ENCODE results near the gene ADK.

DNA sequence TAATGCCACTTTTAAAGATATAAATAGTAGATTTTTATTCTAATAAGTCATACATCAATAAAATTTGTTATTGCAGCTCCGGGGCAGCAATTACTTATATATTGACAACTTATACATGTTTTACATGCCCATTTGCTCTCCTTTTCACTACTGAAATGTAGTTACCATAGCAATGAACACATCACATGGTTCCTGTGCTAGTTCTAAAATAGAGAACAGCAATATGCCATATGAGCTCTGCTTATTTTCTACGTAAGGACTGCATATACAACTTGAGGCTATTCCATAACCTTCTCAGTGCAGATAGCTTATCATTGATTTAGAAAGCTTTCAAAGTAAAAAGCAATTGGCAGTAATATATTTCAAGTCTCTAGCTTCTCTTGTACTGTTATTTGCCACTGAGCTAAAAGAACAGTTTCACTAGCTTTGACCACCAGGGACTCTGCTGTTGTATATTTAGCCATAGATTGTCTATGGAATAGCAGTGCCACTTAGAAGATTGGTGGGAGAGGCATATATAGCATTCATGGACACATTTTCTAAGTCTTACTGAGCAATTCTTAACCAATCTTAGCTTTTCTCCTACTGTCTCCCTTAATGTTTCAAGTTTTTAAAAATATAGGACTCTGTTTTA is 405.2 kb downstream of the ADK start:
- TF ChIP-seq POLR2A (IDR thresholded peaks at IDR 0.05; ENCODE audit: low read depth, low read length): no peak
- TF ChIP-seq, protein P1, sequence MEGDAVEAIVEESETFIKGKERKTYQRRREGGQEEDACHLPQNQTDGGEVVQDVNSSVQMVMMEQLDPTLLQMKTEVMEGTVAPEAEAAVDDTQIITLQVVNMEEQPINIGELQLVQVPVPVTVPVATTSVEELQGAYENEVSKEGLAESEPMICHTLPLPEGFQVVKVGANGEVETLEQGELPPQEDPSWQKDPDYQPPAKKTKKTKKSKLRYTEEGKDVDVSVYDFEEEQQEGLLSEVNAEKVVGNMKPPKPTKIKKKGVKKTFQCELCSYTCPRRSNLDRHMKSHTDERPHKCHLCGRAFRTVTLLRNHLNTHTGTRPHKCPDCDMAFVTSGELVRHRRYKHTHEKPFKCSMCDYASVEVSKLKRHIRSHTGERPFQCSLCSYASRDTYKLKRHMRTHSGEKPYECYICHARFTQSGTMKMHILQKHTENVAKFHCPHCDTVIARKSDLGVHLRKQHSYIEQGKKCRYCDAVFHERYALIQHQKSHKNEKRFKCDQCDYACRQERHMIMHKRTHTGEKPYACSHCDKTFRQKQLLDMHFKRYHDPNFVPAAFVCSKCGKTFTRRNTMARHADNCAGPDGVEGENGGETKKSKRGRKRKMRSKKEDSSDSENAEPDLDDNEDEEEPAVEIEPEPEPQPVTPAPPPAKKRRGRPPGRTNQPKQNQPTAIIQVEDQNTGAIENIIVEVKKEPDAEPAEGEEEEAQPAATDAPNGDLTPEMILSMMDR (conservative IDR thresholded peaks at IDR 0.05; ENCODE audit: low read depth, low read length): no peak
- no peak for TF ChIP-seq MXI1 (IDR thresholded peaks at IDR 0.05; ENCODE audit: borderline replicate concordance, low read depth, low read length)
- no peak for TF ChIP-seq RFX5 (IDR thresholded peaks at IDR 0.05; ENCODE audit: low read depth, low read length)
- no peak for TF ChIP-seq RCOR1 (IDR thresholded peaks at IDR 0.05; ENCODE audit: insufficient replicate concordance, low read length)
- no peak for TF ChIP-seq MAFK (IDR thresholded peaks at IDR 0.05; ENCODE audit: low read depth, low read length)
- no peak for TF ChIP-seq BHLHE40 (IDR thresholded peaks at IDR 0.05; ENCODE audit: low read depth, low read length)
- TF ChIP-seq, protein P2, sequence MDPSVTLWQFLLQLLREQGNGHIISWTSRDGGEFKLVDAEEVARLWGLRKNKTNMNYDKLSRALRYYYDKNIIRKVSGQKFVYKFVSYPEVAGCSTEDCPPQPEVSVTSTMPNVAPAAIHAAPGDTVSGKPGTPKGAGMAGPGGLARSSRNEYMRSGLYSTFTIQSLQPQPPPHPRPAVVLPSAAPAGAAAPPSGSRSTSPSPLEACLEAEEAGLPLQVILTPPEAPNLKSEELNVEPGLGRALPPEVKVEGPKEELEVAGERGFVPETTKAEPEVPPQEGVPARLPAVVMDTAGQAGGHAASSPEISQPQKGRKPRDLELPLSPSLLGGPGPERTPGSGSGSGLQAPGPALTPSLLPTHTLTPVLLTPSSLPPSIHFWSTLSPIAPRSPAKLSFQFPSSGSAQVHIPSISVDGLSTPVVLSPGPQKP (IDR thresholded peaks at IDR 0.05; ENCODE audit: borderline replicate concordance, low read depth, low read length): no peak
- TF ChIP-seq RAD21 (IDR thresholded peaks at IDR 0.05; ENCODE audit: low read length): no peak
- no peak for TF ChIP-seq CEBPB (IDR thresholded peaks at IDR 0.05; ENCODE audit: low read depth, low read length)
- no peak for TF ChIP-seq CHD1 (IDR thresholded peaks at IDR 0.05; ENCODE audit: low read depth, low read length)
- TF ChIP-seq NFE2L2 (IDR thresholded peaks at IDR 0.05; ENCODE audit: low read depth, low read length): no peak

All from IMR-90 (cell line).